Measurements from ENCODE around the gene STK4.

Gene STK4

GRCh38 chr20:44955270-44955669 lies 11.0 kb upstream of the STK4 start:
- no peak for DNase-seq

DNA sequence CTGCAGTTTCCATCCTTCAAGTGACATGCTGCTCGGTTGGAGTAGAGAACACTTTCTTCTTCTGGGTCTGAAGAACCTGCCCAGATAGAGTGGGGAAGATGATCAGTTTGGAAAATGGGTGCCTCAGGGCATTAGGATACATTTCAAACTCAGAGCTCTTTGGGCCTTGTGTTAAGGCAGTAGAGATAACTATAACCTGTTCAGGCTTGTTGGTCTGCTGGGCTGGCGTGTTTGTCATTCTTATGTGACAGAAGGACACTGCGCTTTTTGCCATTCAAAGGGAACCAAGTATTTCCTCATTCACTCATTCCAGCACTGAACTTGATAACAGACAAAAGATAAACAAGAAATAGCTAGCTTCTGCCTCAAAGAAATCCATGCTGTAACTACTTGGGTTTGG lies 9.9 kb upstream of the STK4 start:
- DNase-seq: no peak

- no peak for DNase-seq
Measured at GRCh38 chr20:44958276-44958675, 8.0 kb upstream of the STK4 start.

DNA sequence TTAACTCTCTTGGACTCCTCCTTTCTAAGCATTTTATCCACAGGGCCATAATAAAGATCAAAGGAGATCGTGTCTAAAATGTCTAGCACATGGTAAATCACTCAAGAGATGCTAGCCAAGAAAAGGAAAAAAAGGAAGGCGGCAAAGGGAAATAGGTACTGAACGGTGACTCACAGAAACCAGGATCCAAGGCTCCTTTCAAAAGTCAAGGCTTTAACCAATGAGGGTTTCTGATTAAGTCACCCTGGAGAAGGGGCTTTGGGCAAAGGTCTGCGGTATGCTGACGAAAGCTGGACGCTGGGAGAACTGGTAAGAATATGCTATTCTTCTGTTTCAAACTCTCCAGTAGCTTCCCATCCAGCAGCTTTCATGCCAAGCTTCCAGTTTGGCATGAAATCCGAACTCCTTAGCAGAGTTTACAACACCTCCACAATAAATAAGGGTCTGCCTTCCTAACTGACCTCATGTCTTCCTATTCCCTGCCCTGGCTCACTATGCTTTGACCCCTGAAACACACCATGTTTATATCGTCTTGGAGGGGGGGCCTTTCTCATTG lies 7.2 kb upstream of the STK4 start:
- DNase-seq: no peak

GRCh38 chr20:44959638-44960102 lies 6.6 kb upstream of the STK4 start:
- DNase-seq: peak; percentile 16

DNA sequence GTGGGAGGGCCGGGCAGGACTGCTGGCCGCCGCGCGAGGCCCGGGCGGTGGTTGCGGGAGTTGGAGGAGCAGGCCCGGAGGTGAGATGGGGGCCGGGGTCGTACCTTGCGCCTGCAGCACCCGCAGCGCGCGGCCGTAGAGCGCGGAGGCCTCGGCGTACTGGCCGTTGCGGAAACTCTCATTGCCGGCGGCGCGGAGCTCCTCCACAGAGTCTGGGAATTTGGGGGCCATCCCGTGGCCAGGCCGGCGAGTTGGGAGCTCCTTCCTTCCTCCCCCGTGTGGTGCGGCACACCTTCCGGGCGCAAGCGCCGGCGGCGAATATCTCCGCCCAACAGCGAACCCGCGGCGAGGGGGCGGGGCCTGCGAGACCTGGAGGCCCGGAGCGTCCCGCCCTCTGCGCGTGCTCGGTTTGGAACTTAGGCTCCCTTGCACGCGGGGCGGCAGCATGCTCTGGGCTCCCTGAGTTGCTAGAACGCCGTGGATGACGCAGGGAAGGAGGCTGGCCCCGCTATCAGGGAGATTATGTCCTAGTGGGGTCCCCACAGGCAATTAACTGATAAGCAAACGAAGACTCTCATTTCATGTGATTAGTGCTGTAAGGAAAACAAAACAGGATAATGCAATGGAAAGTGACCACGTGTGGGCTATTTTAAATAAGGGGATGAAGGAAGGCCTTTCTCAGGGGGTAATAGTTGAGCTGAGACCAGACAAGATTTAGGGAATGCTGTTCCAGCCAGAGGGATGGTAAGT lies 6.0 kb upstream of the STK4 start, which contains the start of gene TOMM34:
Gene TOMM34, minus strand, starts transcription at position 295 of the 750 bp plus-strand sequence. Its CDS starts 64 bp downstream, at position 231.
- peak; percentile 88 for DNase-seq

GRCh38 chr20:44961011-44961869 lies 5.1 kb upstream of the STK4 start:
- DNase-seq: no peak

DNA sequence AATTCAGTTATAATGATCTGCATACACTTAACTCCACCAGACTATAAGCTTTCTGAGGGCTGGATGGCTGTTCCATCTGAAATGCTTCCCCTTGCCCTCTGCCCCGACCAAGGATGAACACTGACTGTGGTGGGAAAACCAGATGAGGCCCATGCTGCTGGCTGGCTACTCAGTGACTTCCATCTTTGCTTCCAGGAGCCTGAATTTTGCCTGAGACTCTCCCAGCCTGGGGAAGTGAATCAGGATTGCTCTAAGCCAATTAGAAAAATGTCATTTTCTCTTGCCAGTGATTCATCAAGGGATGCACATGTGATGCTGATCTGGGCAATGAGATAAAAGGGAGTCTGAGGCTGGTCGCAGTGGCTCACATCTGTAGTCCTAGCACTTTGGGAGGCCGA lies 4.4 kb upstream of the STK4 start:
- DNase-seq: no peak

DNA sequence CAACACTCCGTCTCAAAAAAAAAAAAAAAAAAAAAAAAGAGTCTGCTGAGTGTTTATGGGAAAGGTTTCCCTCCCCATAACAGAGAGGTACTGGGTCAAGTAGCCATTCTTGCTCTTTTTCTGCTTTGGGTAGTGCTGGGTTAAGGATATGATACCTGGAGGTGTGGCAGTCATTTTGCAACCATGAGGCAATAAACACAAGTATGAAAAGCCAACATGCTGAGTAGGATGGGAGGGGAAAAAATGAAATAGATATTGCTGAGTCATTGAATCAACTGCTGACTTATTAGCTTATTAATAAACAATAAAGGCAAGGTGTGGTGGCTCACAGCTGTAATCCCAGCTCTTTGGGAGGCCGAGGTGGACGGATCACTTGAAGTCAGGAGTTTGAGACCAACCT lies 3.8 kb upstream of the STK4 start:
- no peak for DNase-seq

- DNase-seq: no peak
Measured at GRCh38 chr20:44963325-44964215, 2.7 kb upstream of the STK4 start.

DNA sequence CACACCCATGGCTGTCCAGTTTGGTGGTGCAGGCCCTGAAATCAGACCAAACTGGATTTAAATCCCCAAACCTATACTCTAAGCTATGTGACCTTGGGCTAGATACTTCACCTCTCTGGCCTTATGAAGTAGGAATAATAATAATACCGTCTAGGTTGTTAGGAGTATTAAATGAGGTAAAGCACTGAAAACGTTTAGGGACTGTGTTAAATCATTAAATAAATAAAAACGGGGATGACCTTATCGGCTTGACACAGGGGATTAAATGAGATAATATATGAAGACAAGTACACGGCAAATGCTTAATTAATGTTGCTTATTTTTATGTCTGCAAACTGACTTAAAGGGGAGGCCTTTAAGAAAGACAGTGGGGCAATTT lies 672 bp upstream of the STK4 start:
- DNase-seq: no peak

DNA sequence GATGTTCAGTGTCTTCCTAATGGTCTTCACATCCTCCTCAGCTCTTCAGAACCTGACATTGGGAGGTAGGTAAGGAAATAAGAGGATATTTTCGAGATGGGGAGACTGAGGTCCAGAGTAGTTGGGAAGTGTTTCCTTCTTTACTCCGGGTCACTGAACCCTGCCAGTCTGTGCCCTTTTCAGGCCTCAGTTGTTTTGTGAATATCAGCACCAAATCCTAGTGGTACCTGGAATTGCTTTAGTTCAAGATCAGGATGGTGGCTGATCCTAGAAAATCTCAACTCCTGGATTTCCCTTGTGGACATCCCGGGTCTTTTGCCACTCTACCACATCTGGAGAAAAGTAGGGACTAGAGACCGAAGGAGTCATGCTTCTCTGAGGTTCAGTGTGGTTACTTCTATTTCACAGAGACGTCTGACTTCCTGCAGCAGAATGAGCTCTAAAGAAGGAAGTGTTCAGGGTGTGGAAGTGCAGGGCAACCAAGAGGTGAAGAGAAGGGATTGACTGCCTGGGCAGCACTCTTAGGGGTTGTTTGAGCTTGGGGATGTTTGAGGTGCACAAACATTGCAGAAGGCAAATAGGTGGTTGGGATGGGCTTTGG lies 995 bp downstream of the STK4 start:
- no peak for DNase-seq

DNA sequence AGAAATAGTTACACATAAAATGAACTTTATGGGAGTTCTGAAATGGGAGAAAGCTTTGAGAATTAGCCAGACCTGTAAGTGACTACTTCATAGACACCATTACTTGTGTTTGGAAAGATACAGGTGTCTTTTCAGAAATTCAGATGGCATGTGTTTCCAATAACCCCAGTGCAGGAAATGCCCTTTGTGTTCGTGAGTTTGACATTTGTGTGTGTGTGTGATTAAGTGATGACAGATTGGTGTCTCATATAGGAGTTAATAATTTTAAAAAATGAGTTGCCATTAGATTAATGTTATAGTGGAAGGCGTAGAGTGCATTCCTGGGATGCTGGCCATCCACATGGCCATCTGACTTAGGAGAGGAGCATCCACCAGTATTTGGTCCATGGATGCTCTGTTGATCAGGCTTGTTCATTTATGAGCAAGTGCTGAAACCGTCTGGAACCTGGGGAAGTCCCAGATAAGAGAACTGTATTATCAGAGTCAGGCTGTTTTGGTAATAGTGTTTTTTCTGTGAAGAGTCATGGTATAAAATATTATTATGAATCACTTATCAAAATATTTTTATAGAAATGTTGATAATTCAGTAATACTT lies 3.1 kb downstream of the STK4 start:
- DNase-seq: no peak

GRCh38 chr20:44970243-44970757 lies 4.0 kb downstream of the STK4 start:
- DNase-seq: no peak

DNA sequence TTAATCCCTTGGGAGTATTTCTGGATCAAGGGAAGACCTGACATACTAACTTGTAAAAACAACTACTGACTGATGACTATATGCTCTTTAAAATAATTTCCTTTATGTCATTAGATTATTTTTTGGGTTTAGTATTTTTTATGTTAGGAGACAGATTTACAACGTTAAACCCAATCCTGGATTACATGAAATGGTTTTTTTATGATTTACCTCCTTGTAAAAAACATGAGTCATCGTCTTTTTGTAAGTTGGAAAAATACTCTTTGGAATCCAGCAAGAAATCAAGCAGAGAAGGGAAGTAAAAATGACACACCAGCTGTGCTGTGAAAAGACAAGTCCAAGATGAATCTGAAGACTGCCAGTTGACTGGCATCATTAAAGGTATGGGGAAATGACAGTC lies 6.7 kb downstream of the STK4 start:
- no peak for DNase-seq

- no peak for DNase-seq
Measured at GRCh38 chr20:44976698-44977097, 10.4 kb downstream of the STK4 start.

DNA sequence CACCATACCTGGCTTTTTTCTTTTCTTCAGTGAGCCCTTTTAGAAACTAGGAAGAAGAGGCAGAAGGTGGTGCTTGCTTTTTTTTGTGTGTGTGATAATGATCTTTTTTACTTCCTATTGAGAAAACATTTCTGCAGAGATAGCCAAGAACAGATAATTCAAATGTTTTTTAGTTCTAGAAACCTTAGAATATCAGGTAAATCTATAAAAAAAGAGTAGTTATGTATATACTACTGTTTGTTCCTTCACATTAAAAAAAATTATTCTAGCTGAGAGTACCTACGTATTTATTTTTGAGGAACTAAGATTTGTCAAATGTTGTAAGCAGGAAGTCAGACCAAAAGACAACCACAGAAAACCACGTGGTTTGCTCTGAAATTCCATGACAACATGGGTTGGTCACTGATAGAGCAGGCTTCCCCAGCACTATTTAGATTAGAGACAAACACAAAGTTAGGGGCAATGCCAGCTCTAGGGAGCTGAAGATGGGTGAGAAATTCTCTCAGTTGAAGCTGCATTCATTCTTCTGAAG lies 12.8 kb downstream of the STK4 start:
- no peak for DNase-seq

GRCh38 chr20:44981736-44982406 lies 15.6 kb downstream of the STK4 start:
- no peak for DNase-seq

DNA sequence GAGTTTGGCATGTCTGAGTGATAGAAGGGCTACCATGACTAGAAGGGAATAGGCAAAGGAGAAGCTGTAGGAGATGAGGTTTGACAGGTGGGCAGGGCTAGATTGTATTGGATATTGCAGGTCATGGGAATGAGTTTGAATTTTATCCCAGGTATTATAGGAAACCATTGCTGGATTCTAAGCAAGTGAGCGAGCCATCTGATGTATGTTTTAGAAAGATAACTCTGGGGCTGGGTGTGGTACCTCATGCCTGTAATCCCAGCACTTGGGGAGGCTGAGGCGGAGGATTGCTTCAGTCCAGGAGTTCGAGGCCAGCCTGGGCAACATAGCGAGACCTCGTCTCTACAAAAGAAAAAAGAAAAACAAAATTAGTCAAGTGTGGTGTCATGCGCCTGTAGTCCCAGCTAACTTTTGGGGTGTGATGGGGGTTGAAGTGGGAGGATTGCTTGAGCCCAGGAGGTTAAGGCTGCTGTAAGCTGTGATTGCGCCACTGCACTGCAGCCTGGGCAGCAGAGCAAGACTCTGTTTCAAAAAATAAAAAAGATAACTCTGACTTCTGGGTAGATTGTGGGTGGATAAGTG lies 16.9 kb downstream of the STK4 start:
- no peak for DNase-seq

DNA sequence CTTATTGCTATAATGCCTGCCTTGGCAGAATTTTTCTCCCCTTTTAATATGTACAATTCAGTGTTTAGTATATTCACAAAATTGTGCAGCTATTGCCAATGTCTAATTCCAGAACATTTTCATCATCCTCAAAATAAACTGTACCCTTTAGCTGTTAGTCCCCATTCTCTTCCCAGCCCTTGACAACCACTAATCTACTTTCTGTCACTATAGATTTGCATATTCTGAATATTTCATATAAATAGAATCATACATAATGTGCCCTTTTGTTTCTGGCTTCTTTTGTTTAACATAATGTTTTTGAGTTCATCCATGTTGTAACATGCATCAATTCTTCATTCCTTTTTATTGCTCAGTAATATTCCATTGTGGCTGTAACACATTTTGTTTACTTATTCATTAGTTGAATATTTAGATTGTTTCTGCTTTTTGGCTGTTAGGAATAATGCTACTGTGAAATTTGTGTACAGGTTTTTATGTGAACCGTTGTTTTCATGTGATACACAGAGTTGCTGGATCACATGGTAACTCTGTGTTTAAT lies 22.4 kb downstream of the STK4 start:
- no peak for DNase-seq
